Spleen (tissue), 11 donors: Measurements from ENCODE around the gene RBM47. TPM values are rescaled to one million over a fixed set of nuclear protein-coding genes. Genes with fewer than 3 reads are reported as not detected.
"Not testable (repeated sequence)": the region's sequence is repeated elsewhere in the genome, so short reads cannot be mapped to it uniquely, and the experiment has no call there.

Experiments used
- DNase-seq: peaks from one replicate; pipeline ENCODE4 v3.0.0-alpha.2; 2020
- H3K27ac ChIP-seq, 8 donors: fragments of 200-600 bp; sonication (generic) in 7 of 8; 1 replicate in 4 of 8; 2 replicates in 4 of 8; pipeline versions ENCODE4 v1.5.0 to v1.8.0; 2016 to 2021; ENCODE audit warnings: inconsistent platforms in 4 of 8, mild to moderate bottlenecking in 4 of 8, moderate library complexity in 1 of 8
- H3K27me3 ChIP-seq, 7 donors: fragments of 200-600 bp; sonication (generic) in 6 of 7; replicated peaks in 1 of 7; 1 replicate in 4 of 7; 2 replicates in 3 of 7; pipeline versions ENCODE4 v1.5.0 to v1.8.0; 2016 to 2021; ENCODE audit warnings: inconsistent platforms in 3 of 7, mild to moderate bottlenecking in 1 of 7
- H3K36me3 ChIP-seq, 6 donors: fragments of 200-600 bp; sonication (generic) in 5 of 6; 1 replicate in 4 of 6; 2 replicates in 2 of 6; pipeline versions ENCODE4 v1.5.0 to v1.8.0; 2016 to 2021; ENCODE audit warnings: inconsistent platforms in 2 of 6
- H3K4me1 ChIP-seq, 6 donors: fragments of 200-600 bp; sonication (generic) in 5 of 6; 1 replicate in 3 of 6; 2 replicates in 3 of 6; pipeline versions ENCODE4 v1.5.0 to v1.8.0; 2016 to 2021; ENCODE audit warnings: inconsistent platforms in 3 of 6
- H3K4me3 ChIP-seq, 8 donors: fragments of 200-600 bp; sonication (generic) in 7 of 8; 1 replicate in 4 of 8; 2 replicates in 4 of 8; pipeline versions ENCODE4 v1.5.0 to v1.8.0; 2016 to 2021; ENCODE audit warnings: inconsistent platforms in 4 of 8, mild to moderate bottlenecking in 4 of 8, moderate library complexity in 2 of 8
- H3K9me3 ChIP-seq, 8 donors: fragments of 200-600 bp; sonication (generic) in 7 of 8; 1 replicate in 4 of 8; 2 replicates in 4 of 8; pipeline versions ENCODE4 v1.5.0 to v1.8.0; 2016 to 2021; ENCODE audit warnings: inconsistent platforms in 4 of 8
- CTCF ChIP-seq, 11 experiments: fragments of 200-600 bp in 7 of 11; fragments of 450-650 bp in 4 of 11; sonication (generic) in 4 of 11; IDR thresholded peaks in 8 of 11; conservative IDR thresholded peaks in 3 of 11; 1 replicate in 7 of 11; 2 replicates in 4 of 11; pipeline versions ENCODE4 v1.4.0 to v1.8.0; 2016 to 2021; ENCODE audit warnings: antibody characterized with exemption in 11 of 11, inconsistent platforms in 4 of 11, mild to moderate bottlenecking in 1 of 11
- POLR2A ChIP-seq, 3 donors: fragments of 450-650 bp; IDR thresholded peaks; one replicate each; pipeline ENCODE4 v1.5.1; 2017; ENCODE audit warnings: antibody characterized with exemption in 3 of 3, mild to moderate bottlenecking in 1 of 3
- POLR2AphosphoS5 ChIP-seq, 3 donors: sonication (generic); formaldehyde crosslinking; IDR thresholded peaks; one replicate each; pipeline ENCODE4 v1.5.1; 2017; ENCODE audit warnings: antibody characterized with exemption in 3 of 3
- WGBS, 5 donors: extraction: QIAGEN DNeasy Blood & Tissue Kit in 3 of 5; methylation state at CpG; one replicate each; pipeline versions ENCODE4 v1.1.5 to v1.1.7; 2013 to 2018; 5-methylcytosine and 5-hydroxymethylcytosine counted together
- intact Hi-C: fragments of 100-400 bp; cut with DNase I; formaldehyde crosslinking; loops from one replicate; pipeline ENCODE4 v1.15.0; 2023; ENCODE audit warnings: low total_unique reads
- polyA plus RNA-seq, 3 donors: library from polyadenylated mRNA; stranded (reverse); fragments of 200-250 nt; gene quantifications; one replicate each; pipeline ENCODE4 v1.2.1, GENCODE V29; 2013
- total RNA-seq, 7 donors: library from RNA; depleted of rRNA in 3 of 7; stranded (reverse); fragments of >200 nt in 3 of 7; fragmentation: NEBNext Ultra II Directional in 4 of 7; extraction: Animal tissue kit (Norgen Biotek cat#: 25700) in 4 of 7; gene quantifications; one replicate each; pipeline versions ENCODE4 v1.1.0 to v1.2.1, GENCODE V29; 2016 to 2021
- donor health status: healthy with polysubstance abuse.
- donor health status: DM: no; HTN: no; CAD: no; lungs with moderate emphysema.
- donor health status: DM: no; HTN: no; CAD: no.
- donor health status: Bipolar disorder and iron deficiency.
- donor health status: healthy.
- donor health status: DM: no; HTN: no; CAD: no.
- donor health status: DM: yes; HTN: yes; CAD: no.

The RBM47 gene
- total and polyA plus RNA-seq, 10 donors = 6.0 to 164 (median 77.9) TPM

- Histone ChIP-seq H3K4me3 (no peak overlapping the region), H3K27ac (no peak overlapping the region), H3K27me3 (no peaks in the 10 kb centered on the region), H3K36me3 (no peaks in the 10 kb centered on the region), H3K9me3 (no peaks in the 10 kb centered on the region), H3K4me1 (peaks cover 0 to 6% (median 0%) of the 10 kb centered on the region in 6 donors)
- DNase-seq = no peak
- TF ChIP-seq CTCF (IDR thresholded peaks at IDR 0.05 in 8 of 11, conservative IDR thresholded peaks at IDR 0.05 in 3 of 11) (no peak), POLR2A (IDR thresholded peaks at IDR 0.05) (no peak), POLR2AphosphoS5 (IDR thresholded peaks at IDR 0.05) (no peak)
- intact Hi-C loops = no loop called here
- 65 to 89% (median 81%) methylated on average over 4 of the region's 4 CpGs for WGBS, 5 donors
Observed at GRCh38 chr4:40395166-40395900, 234.3 kb downstream of the RBM47 start.

- H3K4me1 ChIP-seq = peaks cover 0 to 6% (median 0%) of the 10 kb centered on the region in 6 donors
- no peak for TF ChIP-seq POLR2A (IDR thresholded peaks at IDR 0.05)
- TF ChIP-seq POLR2AphosphoS5 (IDR thresholded peaks at IDR 0.05) = no peak
- TF ChIP-seq CTCF (IDR thresholded peaks at IDR 0.05 in 8 of 11, conservative IDR thresholded peaks at IDR 0.05 in 3 of 11) = no peak
- WGBS, 5 donors = 40 to 72% (median 54%) methylated on average over 6 of the region's 6 CpGs
- intact Hi-C loops = no loop called here
- H3K4me3 ChIP-seq = no peak overlapping the region
- H3K27ac ChIP-seq = no peak overlapping the region
- no peaks in the 10 kb centered on the region for H3K9me3 ChIP-seq
- no peaks in the 10 kb centered on the region for H3K36me3 ChIP-seq
- no peak for DNase-seq
- H3K27me3 ChIP-seq = no peaks in the 10 kb centered on the region
Observed at GRCh38 chr4:40394236-40394635, 235.4 kb downstream of the RBM47 start.

GRCh38 chr4:40392241-40392640, 237.4 kb downstream of the RBM47 start:
- H3K9me3 ChIP-seq, intact Hi-C loops, H3K4me3 ChIP-seq, H3K27me3 ChIP-seq, H3K36me3 ChIP-seq, DNase-seq, H3K27ac ChIP-seq, H3K4me1 ChIP-seq: not testable (repeated sequence)
- WGBS, 5 donors = 88 to 95% (median 94%) methylated on average over 9 of the region's 9 CpGs

GRCh38 chr4:40389986-40390385, 239.7 kb downstream of the RBM47 start:
- TF ChIP-seq POLR2AphosphoS5 (IDR thresholded peaks at IDR 0.05) (no peak), CTCF (IDR thresholded peaks at IDR 0.05 in 8 of 11, conservative IDR thresholded peaks at IDR 0.05 in 3 of 11) (no peak)
- WGBS, 5 donors = 89 to 96% (median 93%) methylated on average over 4 of the region's 4 CpGs
- Histone ChIP-seq H3K9me3 (no peaks in the 10 kb centered on the region), H3K27ac (no peak overlapping the region), H3K4me1 (peaks cover 0 to 6% (median 0%) of the 10 kb centered on the region in 6 donors), H3K27me3 (no peaks in the 10 kb centered on the region), H3K36me3 (no peaks in the 10 kb centered on the region), H3K4me3 (no peak overlapping the region)
- DNase-seq = no peak
- intact Hi-C loops = no loop called here
